Activated naive CD8-positive, alpha-beta T cell treated with anti-CD3 and anti-CD28 coated beads, Interleukin-2, amount 10 ng/mL, durations not matched to agents 7 days and 5 days (primary cell): ENCODE results near the gene RAB33B. TPM values are rescaled to one million over a fixed set of nuclear protein-coding genes. Genes with fewer than 3 reads are reported as not detected.

ENCODE experiments used
- ATAC-seq: fragments of 150-1000 bp; cut with Tn5 transposase; one replicate; pipeline ENCODE4 v1.10.0; 2021; ENCODE audit warnings: low read depth, moderate library complexity
- POLR2A ChIA-PET: fragments of 350-600 bp; sonication (Branson Sonifier 250); formaldehyde crosslinking; loops from one replicate; lab custom pipeline; 2021; ENCODE audit warnings: antibody characterized with exemption; lab: Charles Lee
- DNase-seq: peaks from one replicate; pipeline ENCODE4 v3.0.0; 2021
- H3K27ac Mint-ChIP-seq: one replicate; pipeline ENCODE4 v1.8.0; 2022; ENCODE audit warnings: mild to moderate bottlenecking, mixed read lengths
- H3K27me3 Mint-ChIP-seq: one replicate; pipeline ENCODE4 v1.8.0; 2022; ENCODE audit warnings: mild to moderate bottlenecking, moderate library complexity, mixed read lengths
- H3K36me3 Mint-ChIP-seq: one replicate; pipeline ENCODE4 v1.8.0; 2021; ENCODE audit warnings: mild to moderate bottlenecking, mixed read lengths
- H3K4me1 Mint-ChIP-seq: one replicate; pipeline ENCODE4 v1.8.0; 2021; ENCODE audit warnings: mixed read lengths
- H3K4me3 Mint-ChIP-seq: one replicate; pipeline ENCODE4 v1.8.0; 2022; ENCODE audit warnings: mild to moderate bottlenecking, moderate library complexity, mixed read lengths
- H3K9me3 Mint-ChIP-seq: one replicate; pipeline ENCODE4 v1.8.0; 2021; ENCODE audit warnings: mixed read lengths
- total RNA-seq, 2 experiments: library from RNA; stranded (reverse); gene quantifications; one replicate each; pipeline ENCODE4 v1.2.3, GENCODE V29; 2021

Gene RAB33B
- total RNA-seq, 2 experiments from 2014 or later: 9.8 to 9.9 TPM

DNA sequence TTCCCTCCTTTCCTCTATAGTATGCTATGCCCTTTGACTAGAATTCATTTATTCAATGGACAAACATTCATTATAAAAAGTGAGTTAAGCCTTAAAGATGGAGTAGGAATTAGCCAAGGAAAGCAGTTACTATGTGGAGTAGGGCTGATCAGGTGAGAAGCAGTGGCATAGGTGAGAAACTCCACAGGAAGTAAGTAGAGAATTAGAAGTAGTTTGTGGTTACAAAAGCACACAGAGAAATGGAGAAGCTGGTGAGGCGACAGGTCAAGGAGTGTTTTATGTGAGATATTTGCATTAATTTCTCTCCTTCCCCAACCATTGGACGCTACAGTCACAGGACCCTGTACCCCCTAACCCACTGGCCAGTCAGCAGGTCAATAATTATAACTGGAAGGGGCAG is 71.5 kb downstream of the RAB33B start:
- ATAC-seq (no peak), DNase-seq (no peak)
- Mint-ChIP-seq H3K4me3 (peak overlapping the region; percentile 3), H3K36me3 (peaks cover 28% of the 10 kb centered on the region), H3K27ac (peak overlapping the region; percentile 71), H3K4me1 (peaks cover 14% of the 10 kb centered on the region), H3K27me3 (no peaks in the 10 kb centered on the region), H3K9me3 (no peaks in the 10 kb centered on the region)
- POLR2A ChIA-PET: interaction anchor here (0.8 kb wide), 1 partner anchor 72 kb away, joined by 3 read pairs; no protein-coding TSS in a partner anchor

Other genes with a start within 250 kb of the RAB33B start
- gene MGARP, start 173.9 kb upstream of the RAB33B start, total RNA-seq: under 1 TPM in 1 of 2 experiments, not detected in 1; 0.22 TPM
- 10 to 100 TPM; 42.1 to 50.3 TPM for gene NAA15, start 152.6 kb upstream of the RAB33B start, total RNA-seq
- 10 to 100 TPM; 34.6 to 36.5 TPM for gene NDUFC1, start 151.6 kb upstream of the RAB33B start, total RNA-seq
- gene SETD7, start 102.1 kb downstream of the RAB33B start, total RNA-seq: 10 to 100 TPM in 1 of 2 experiments, 1 to 10 TPM in 1; 9.4 to 10.1 TPM
- gene MGST2, start 211.7 kb downstream of the RAB33B start, total RNA-seq: 10 to 100 TPM; 10.8 to 11.0 TPM